ENCODE measurements around the gene DPP9.

DPP9 gene

DNA sequence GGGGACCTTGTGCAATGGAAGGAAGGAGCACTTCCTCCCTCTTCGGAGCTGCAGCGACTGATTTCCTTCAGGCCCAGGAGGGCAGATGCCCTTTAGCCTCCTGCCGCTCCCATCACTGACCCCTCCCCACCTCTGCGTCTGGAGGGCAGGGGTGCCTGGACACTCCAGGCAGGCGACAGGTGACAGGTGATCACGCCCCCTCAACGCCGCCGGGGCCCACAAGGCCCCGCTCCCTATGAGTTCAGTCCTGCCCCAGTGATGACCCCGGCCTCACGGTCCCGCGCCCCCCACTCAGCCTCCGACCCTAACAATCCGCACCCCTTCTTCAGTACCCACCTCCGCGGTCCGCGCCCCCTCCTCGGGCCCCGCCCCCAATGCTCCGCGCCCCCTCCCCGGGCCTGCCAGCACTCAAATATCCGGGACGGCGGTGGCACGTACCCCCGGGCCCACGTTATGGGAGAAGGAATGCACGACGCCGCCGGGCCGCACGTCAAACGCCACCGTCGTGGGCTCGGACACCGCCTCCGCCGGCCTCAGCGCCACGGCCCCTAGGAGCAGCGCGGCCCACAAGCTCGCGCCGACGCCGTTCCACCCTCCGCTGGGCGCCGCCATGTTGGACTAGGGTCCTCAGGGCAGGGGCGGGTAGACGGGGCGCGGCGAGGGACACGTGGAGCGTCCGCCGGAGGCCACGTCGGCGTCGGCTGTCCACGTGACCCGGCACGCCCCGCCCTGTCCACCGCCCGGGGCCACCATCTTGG, 53.7 kb downstream of the DPP9 start, which contains the start of gene MYDGF:
Gene MYDGF (minus strand): TSS at position 620 of the 758 bp plus-strand sequence. CDS start 8 bp downstream, at position 612.
- Histone ChIP-seq H3K4me3 (ENCODE audit: low read length, poor library complexity, severe bottlenecking) (peak within 1 kb of the TSS; percentile 99), H3K9me2 (replicated peaks; ENCODE audit: low read depth, low read length) (no peaks in the 10 kb centered on the region), H3F3A (ENCODE audit: low read depth) (peaks cover 10% of the 10 kb centered on the region; the same call in 1 of the 2 replicates), H3K9ac (ENCODE audit: low read depth, low read length, poor library complexity, severe bottlenecking) (peak within 1 kb of the TSS; percentile 84), H3K27me3 (ENCODE audit: insufficient read depth, low read length, poor library complexity, severe bottlenecking) (no peaks in the 10 kb centered on the region), H3K4me2 (ENCODE audit: low read depth, low read length, poor library complexity, severe bottlenecking) (peak within 1 kb of the TSS; percentile 98), H4K20me1 (ENCODE audit: insufficient read depth, low read length, poor library complexity, severe bottlenecking) (peaks cover 9% of the 10 kb centered on the region), H2AFZ (ENCODE audit: low read length) (peak within 1 kb of the TSS; percentile 90), H3K4me1 (ENCODE audit: insufficient read depth, low read length, poor library complexity, severe bottlenecking) (peaks cover 10% of the 10 kb centered on the region), H3K36me3 (ENCODE audit: insufficient read depth, low read length) (peaks cover 3% of the 10 kb centered on the region; the same call in 1 of the 2 replicates), H3K9me3 (ENCODE audit: insufficient read depth, low read depth, low read length) (no peaks in the 10 kb centered on the region), H3K79me2 (ENCODE audit: insufficient read depth, low read length) (peaks cover 21% of the 10 kb centered on the region)
- TF ChIP-seq EZH2phosphoT487 (IDR thresholded peaks at IDR 0.05; ENCODE audit: borderline replicate concordance) = no peak
- TF ChIP-seq, protein P1, sequence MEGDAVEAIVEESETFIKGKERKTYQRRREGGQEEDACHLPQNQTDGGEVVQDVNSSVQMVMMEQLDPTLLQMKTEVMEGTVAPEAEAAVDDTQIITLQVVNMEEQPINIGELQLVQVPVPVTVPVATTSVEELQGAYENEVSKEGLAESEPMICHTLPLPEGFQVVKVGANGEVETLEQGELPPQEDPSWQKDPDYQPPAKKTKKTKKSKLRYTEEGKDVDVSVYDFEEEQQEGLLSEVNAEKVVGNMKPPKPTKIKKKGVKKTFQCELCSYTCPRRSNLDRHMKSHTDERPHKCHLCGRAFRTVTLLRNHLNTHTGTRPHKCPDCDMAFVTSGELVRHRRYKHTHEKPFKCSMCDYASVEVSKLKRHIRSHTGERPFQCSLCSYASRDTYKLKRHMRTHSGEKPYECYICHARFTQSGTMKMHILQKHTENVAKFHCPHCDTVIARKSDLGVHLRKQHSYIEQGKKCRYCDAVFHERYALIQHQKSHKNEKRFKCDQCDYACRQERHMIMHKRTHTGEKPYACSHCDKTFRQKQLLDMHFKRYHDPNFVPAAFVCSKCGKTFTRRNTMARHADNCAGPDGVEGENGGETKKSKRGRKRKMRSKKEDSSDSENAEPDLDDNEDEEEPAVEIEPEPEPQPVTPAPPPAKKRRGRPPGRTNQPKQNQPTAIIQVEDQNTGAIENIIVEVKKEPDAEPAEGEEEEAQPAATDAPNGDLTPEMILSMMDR (conservative IDR thresholded peaks at IDR 0.05; ENCODE audit: low read length) = no peak

DNA sequence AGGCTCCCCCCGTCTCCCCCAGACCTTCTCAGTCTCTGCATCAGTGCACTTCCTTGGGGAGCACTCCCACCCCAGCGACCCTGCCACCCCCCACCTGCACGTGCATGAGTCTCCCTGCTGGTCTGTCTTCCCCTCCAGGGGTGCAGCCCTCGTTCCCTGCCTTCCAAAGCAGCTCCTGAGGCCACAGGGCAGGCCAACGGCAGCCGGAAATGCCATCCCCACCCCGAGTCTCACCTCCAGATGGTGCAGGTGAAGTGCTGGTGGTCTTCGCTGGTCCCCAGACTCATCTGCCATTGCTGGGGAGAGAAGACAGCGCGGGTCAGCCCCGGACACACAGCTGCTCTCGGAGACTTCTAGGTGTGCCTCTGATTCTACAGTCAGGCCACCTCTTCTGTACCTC, 59.0 kb downstream of the DPP9 start:
- Histone ChIP-seq H3K4me2 (ENCODE audit: low read depth, low read length, poor library complexity, severe bottlenecking) (no peak overlapping the region), H3K9me2 (replicated peaks; ENCODE audit: low read depth, low read length) (no peaks in the 10 kb centered on the region), H3K4me1 (ENCODE audit: insufficient read depth, low read length, poor library complexity, severe bottlenecking) (peaks cover 10% of the 10 kb centered on the region), H4K20me1 (ENCODE audit: insufficient read depth, low read length, poor library complexity, severe bottlenecking) (peaks cover 7% of the 10 kb centered on the region), H3K4me3 (ENCODE audit: low read length, poor library complexity, severe bottlenecking) (no peak overlapping the region), H3K36me3 (ENCODE audit: insufficient read depth, low read length) (peaks cover 27% of the 10 kb centered on the region; the same call in 1 of the 2 replicates), H3K9ac (ENCODE audit: low read depth, low read length, poor library complexity, severe bottlenecking) (no peak overlapping the region), H3F3A (ENCODE audit: low read depth) (no peaks in the 10 kb centered on the region), H2AFZ (ENCODE audit: low read length) (no peak overlapping the region), H3K27me3 (ENCODE audit: insufficient read depth, low read length, poor library complexity, severe bottlenecking) (no peaks in the 10 kb centered on the region), H3K9me3 (ENCODE audit: insufficient read depth, low read depth, low read length) (no peaks in the 10 kb centered on the region), H3K79me2 (ENCODE audit: insufficient read depth, low read length) (peaks cover 17% of the 10 kb centered on the region)
- TF ChIP-seq, protein P1 (conservative IDR thresholded peaks at IDR 0.05; ENCODE audit: low read length) = no peak
- TF ChIP-seq EZH2phosphoT487 (IDR thresholded peaks at IDR 0.05; ENCODE audit: borderline replicate concordance) = no peak

- Histone ChIP-seq H3F3A (ENCODE audit: low read depth) (no peaks in the 10 kb centered on the region), H3K4me1 (ENCODE audit: insufficient read depth, low read length, poor library complexity, severe bottlenecking) (no peaks in the 10 kb centered on the region), H4K20me1 (ENCODE audit: insufficient read depth, low read length, poor library complexity, severe bottlenecking) (no peaks in the 10 kb centered on the region), H3K9me3 (ENCODE audit: insufficient read depth, low read depth, low read length) (no peaks in the 10 kb centered on the region), H3K27me3 (ENCODE audit: insufficient read depth, low read length, poor library complexity, severe bottlenecking) (no peaks in the 10 kb centered on the region), H3K4me3 (ENCODE audit: low read length, poor library complexity, severe bottlenecking) (no peak overlapping the region), H3K36me3 (ENCODE audit: insufficient read depth, low read length) (peaks cover 40% of the 10 kb centered on the region; the same call in 1 of the 2 replicates), H3K9ac (ENCODE audit: low read depth, low read length, poor library complexity, severe bottlenecking) (no peak overlapping the region), H3K79me2 (ENCODE audit: insufficient read depth, low read length) (no peaks in the 10 kb centered on the region; the same call in 1 of the 2 replicates), H3K4me2 (ENCODE audit: low read depth, low read length, poor library complexity, severe bottlenecking) (no peak overlapping the region), H2AFZ (ENCODE audit: low read length) (no peak overlapping the region), H3K9me2 (replicated peaks; ENCODE audit: low read depth, low read length) (no peaks in the 10 kb centered on the region)
- TF ChIP-seq, protein P1 (conservative IDR thresholded peaks at IDR 0.05; ENCODE audit: low read length) = no peak
- TF ChIP-seq EZH2phosphoT487 (IDR thresholded peaks at IDR 0.05; ENCODE audit: borderline replicate concordance) = no peak
Observed at GRCh38 chr19:4662812-4663211, 60.8 kb downstream of the DPP9 start.
